ENCODE measurements around the gene SLC37A1.

The SLC37A1 gene

GRCh38 chr21:42537106-42537742 lies 23.6 kb downstream of the SLC37A1 start:
- Histone ChIP-seq H3K9me3 (ENCODE audit: severe bottlenecking) (no peaks in the 10 kb centered on the region), H3K27ac (no peak overlapping the region), H3K27me3 (ENCODE audit: insufficient read depth, low read depth, severe bottlenecking) (no peaks in the 10 kb centered on the region), H3K36me3 (no peaks in the 10 kb centered on the region), H3K4me3 (ENCODE audit: low read depth, low read length) (no peak overlapping the region)
- TF ChIP-seq CTCF (IDR thresholded peaks at IDR 0.05; ENCODE audit: low read depth, low read length): peak; percentile 85
- DNase-seq: peak; percentile 60

GRCh38 chr21:42538479-42539275 lies 25.0 kb downstream of the SLC37A1 start:
- no peak overlapping the region for H3K27ac ChIP-seq
- H3K4me3 ChIP-seq (ENCODE audit: low read depth, low read length): no peak overlapping the region
- no peaks in the 10 kb centered on the region for H3K36me3 ChIP-seq
- no peak for TF ChIP-seq CTCF (IDR thresholded peaks at IDR 0.05; ENCODE audit: low read depth, low read length)
- DNase-seq: no peak
- no peaks in the 10 kb centered on the region for H3K27me3 ChIP-seq (ENCODE audit: insufficient read depth, low read depth, severe bottlenecking)
- no peaks in the 10 kb centered on the region for H3K9me3 ChIP-seq (ENCODE audit: severe bottlenecking)

- H3K27ac ChIP-seq: no peak overlapping the region
- H3K4me3 ChIP-seq (ENCODE audit: low read depth, low read length): no peak overlapping the region
- no peak for TF ChIP-seq CTCF (IDR thresholded peaks at IDR 0.05; ENCODE audit: low read depth, low read length)
- H3K9me3 ChIP-seq (ENCODE audit: severe bottlenecking): no peaks in the 10 kb centered on the region
- H3K27me3 ChIP-seq (ENCODE audit: insufficient read depth, low read depth, severe bottlenecking): no peaks in the 10 kb centered on the region
- DNase-seq: no peak
- no peaks in the 10 kb centered on the region for H3K36me3 ChIP-seq
These were observed 25.7 kb downstream of the SLC37A1 start for GRCh38 chr21:42539342-42539741.

- no peaks in the 10 kb centered on the region for H3K27me3 ChIP-seq (ENCODE audit: insufficient read depth, low read depth, severe bottlenecking)
- TF ChIP-seq CTCF (IDR thresholded peaks at IDR 0.05; ENCODE audit: low read depth, low read length): peak; percentile 67
These were observed 26.3 kb downstream of the SLC37A1 start for GRCh38 chr21:42539931-42540343.

GRCh38 chr21:42540396-42540795 lies 26.7 kb downstream of the SLC37A1 start:
- Histone ChIP-seq H3K4me3 (ENCODE audit: low read depth, low read length) (no peak overlapping the region), H3K27ac (no peak overlapping the region), H3K9me3 (ENCODE audit: severe bottlenecking) (no peaks in the 10 kb centered on the region), H3K27me3 (ENCODE audit: insufficient read depth, low read depth, severe bottlenecking) (no peaks in the 10 kb centered on the region), H3K36me3 (no peaks in the 10 kb centered on the region)
- TF ChIP-seq CTCF (IDR thresholded peaks at IDR 0.05; ENCODE audit: low read depth, low read length): no peak
- no peak for DNase-seq

More at GRCh38 chr21:42539931-42540343, 26.3 kb downstream of the SLC37A1 start:
- Histone ChIP-seq H3K27ac (no peak overlapping the region), H3K36me3 (no peaks in the 10 kb centered on the region), H3K9me3 (ENCODE audit: severe bottlenecking) (no peaks in the 10 kb centered on the region), H3K4me3 (ENCODE audit: low read depth, low read length) (no peak overlapping the region)
- DNase-seq: peak; percentile 71
